Erythroblast (primary cell): ENCODE measurements around the gene IRX2.

Source experiments
- GATA1 ChIP-seq: IDR thresholded peaks from 2 replicates; pipeline ENCODE4 v1.6.1; 2011; ENCODE audit warnings: low read depth, mild to moderate bottlenecking, control low read depth, low read length, moderate library complexity
- POLR2A ChIP-seq: IDR thresholded peaks from 2 replicates; pipeline ENCODE4 v1.6.1; 2011; ENCODE audit warnings: mild to moderate bottlenecking, low read length

DNA sequence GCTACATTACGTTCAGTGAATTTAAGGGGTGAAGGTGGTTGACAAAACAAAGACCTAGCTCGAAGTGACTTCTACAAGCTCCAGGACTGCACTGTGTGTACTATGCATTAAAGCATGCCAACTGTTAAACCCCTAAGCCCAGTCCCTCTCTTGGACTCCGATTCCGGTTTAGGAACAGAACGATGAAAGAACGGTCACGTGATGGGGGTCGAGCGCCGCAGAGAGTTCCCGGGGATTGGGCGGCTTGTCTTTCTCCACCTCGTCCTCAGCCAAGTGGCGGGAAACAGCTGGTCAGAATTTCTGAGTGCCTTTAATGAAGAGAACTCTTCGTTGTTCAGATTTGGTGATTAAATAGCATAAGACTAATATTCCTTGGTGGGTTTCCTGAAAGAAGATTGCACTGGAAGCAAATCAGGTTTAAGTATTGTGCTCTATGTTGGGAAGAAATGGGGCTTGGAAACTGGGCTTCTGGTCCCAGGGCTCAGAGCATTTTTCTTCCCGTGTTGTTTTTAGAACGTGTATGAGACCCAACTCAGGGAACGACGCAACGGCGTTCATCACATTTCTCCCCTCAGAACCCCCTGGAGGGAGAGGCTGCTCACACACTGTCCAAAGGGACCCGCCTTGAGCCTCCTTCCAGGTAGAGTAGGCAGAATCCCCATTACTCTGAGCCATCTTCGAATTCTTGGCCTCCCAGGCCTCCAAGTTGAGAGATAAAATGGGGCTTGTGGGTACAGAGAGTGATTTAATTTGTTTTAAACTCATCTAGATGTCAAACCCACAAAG is 25.3 kb downstream of the IRX2 start:
- TF ChIP-seq POLR2A = no peak
- no peak for TF ChIP-seq GATA1
